Body of pancreas (tissue), 4 donors: ENCODE data around the gene PTEN.
A peak's percentile ranks its signal among the peaks of the same experiment; 100 is the strongest.

Experiments used
- CTCF ChIP-seq, 7 experiments: fragments of 450-650 bp in 4 of 7; fragments of 200-600 bp in 3 of 7; sonication (generic) in 3 of 7; IDR thresholded peaks; one replicate each; pipeline ENCODE4 v1.5.1; 2016 to 2019; ENCODE audit warnings: antibody characterized with exemption in 7 of 7
- POLR2A ChIP-seq, 3 donors: fragments of 450-650 bp; IDR thresholded peaks; one replicate each; pipeline ENCODE4 v1.6.1; 2016; ENCODE audit warnings: antibody characterized with exemption in 3 of 3, mild to moderate bottlenecking in 2 of 3

GRCh38 chr10:87861953-87862678 lies 1.3 kb upstream of the PTEN start:
- TF ChIP-seq POLR2A (IDR thresholded peaks at IDR 0.05) (peak; percentile 29 to 83 (median 78)), CTCF (IDR thresholded peaks at IDR 0.05) (peak in 3 of 7 experiments; percentile 8 to 14 (median 13))
